GM12874 (cell line): ENCODE measurements around the gene ACTRT2.

Source experiments
- CTCF ChIP-seq: IDR thresholded peaks from 2 replicates; pipeline ENCODE4 v1.5.1; 2011; ENCODE audit warnings: low read depth, mild to moderate bottlenecking, control low read depth, low read length, moderate library complexity; ENCODE audit not compliant: insufficient read depth

Gene ACTRT2

GRCh38 chr1:3029481-3029961, 8.3 kb downstream of the ACTRT2 start:
- TF ChIP-seq CTCF: no peak

GRCh38 chr1:3029991-3030662, 8.9 kb downstream of the ACTRT2 start:
- TF ChIP-seq CTCF: no peak

- TF ChIP-seq CTCF: no peak
Measured at GRCh38 chr1:3030663-3031381, 9.6 kb downstream of the ACTRT2 start.

DNA sequence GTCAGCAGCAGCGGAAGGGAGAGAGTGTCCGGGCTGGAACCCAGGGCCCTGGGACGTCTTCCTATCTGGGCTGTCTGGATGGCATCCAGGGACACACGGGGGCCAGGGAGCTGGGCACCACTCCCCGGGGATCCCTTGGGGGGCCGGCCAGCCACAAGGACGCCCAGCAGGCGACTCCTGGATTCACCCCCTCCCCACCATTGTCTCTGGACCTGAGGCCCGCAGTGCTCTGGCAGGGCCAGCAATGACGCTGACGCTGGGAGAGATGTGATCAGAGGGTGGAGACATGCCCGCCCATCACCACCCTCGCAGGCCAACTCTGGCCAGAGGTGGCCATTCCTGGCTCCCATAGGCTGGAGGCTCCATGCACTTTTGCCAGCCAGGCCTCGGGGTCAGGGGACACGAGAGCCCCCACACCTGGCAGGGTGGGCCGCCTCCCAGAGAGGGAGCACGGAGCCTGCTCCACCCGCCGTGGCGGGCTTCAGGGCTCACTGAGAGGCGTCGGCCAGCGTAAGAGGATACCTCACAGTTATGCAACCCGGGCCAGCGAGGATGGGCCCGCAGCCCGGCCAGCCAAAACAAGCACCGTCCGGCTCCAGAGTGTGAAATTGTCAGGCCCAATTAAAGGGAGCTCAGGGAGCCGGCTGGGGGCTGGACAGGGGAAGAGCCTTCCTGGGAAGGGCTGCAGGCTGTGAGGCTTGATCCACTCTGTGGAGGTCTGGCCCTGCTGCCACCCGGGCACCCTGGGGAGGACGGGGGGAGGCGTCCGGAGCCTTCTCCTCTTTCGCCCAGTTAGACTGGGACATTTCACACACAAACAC, 10.3 kb downstream of the ACTRT2 start:
- no peak for TF ChIP-seq CTCF

GRCh38 chr1:3032371-3033039, 11.2 kb downstream of the ACTRT2 start:
- TF ChIP-seq CTCF: no peak

DNA sequence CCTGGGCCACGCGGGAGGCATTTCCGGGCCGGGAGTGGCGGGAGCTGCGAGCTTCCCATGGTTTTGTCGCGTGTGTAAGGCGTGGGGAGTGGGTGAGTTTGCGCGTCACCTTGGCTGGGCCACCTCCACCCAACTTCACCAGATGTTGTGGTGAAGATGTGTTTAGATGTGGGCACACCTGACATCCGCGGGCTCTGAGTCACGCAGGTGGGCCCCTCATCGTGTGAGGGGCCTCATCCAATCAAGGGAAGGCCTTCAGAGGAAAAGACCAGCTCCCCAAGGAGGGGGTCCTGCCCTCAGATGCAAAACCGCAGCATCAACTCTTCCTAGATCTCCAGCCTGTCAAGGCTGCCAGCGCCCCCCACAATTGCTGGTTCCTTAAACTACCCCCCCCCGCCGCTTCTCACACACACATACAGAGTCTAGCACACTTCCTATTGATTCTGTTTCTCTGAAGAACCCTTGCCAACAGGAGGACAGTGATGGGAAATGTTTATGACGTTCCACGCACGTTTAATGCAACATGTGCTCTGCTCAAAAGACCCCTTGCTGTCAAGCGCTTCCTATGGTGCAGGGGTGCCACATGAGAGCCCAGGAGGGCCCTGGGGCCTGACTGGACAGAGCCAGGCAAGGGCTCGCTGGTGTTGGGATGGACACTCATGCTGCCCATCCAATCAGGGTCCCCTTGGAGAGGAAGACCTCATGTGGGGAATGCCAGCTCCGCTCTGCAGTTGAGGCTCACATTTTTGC, 11.9 kb downstream of the ACTRT2 start:
- no peak for TF ChIP-seq CTCF
